K562 (cell line): Measurements from ENCODE around the gene TMC8. TPM values are rescaled to one million over a fixed set of nuclear protein-coding genes. Genes with fewer than 3 reads are reported as not detected.
A peak's percentile ranks its signal among the peaks of the same experiment; 100 is the strongest.

Experiments used
- ATF7 ChIP-seq: fragments of 450-650 bp; IDR thresholded peaks from 2 replicates; pipeline ENCODE4 v1.7.1; 2014; ENCODE audit warnings: mild to moderate bottlenecking, moderate library complexity
- CBX1 ChIP-seq: sonication (generic); IDR thresholded peaks from 2 replicates; pipeline ENCODE4 v1.6.1; 2016; ENCODE audit warnings: antibody characterized with exemption, low read depth, mild to moderate bottlenecking
- ESRRA ChIP-seq: fragments of 450-650 bp; IDR thresholded peaks from 2 replicates; pipeline ENCODE4 v1.6.1; 2014; ENCODE audit warnings: low read depth, mild to moderate bottlenecking, moderate library complexity, borderline replicate concordance
- FOS ChIP-seq: IDR thresholded peaks from 3 replicates; pipeline ENCODE4 v1.6.1; 2011; ENCODE audit not compliant: insufficient read length; ENCODE audit errors: extremely low read depth
- GMEB1 ChIP-seq: fragments of 250-450 bp; sonication (Bioruptor Pico); IDR thresholded peaks from 2 replicates; pipeline ENCODE4 v1.4.0; 2020; ENCODE audit warnings: mild to moderate bottlenecking
- POLR2AphosphoS5 ChIP-seq: IDR thresholded peaks from 2 replicates; pipeline ENCODE4 v1.6.1; 2011; ENCODE audit warnings: mild to moderate bottlenecking, low read depth, low read length, moderate library complexity; ENCODE audit not compliant: control insufficient read depth, insufficient read depth
- PRMT5 ChIP-seq: sonication (generic); formaldehyde crosslinking; IDR thresholded peaks from 2 replicates; pipeline ENCODE4 v1.5.0; 2020; ENCODE audit warnings: missing genetic modification reagents
- RBM34 ChIP-seq: fragments of 200-400 bp; formaldehyde crosslinking; IDR thresholded peaks from 2 replicates; pipeline ENCODE4 v1.6.1; 2018; ENCODE audit warnings: low read length, borderline replicate concordance; ENCODE audit not compliant: insufficient read depth
- RCOR1 ChIP-seq, 2 experiments: IDR thresholded peaks; 2 replicates each; pipeline ENCODE4 v1.6.1; 2012; ENCODE audit warnings: low read depth in 2 of 2, low read length in 2 of 2, borderline replicate concordance in 1 of 2, improper control_type of control experiment in 1 of 2
- SOX6 ChIP-seq: fragments of 450-650 bp; IDR thresholded peaks from 2 replicates; pipeline ENCODE4 v1.6.1; 2014; ENCODE audit warnings: mild to moderate bottlenecking
- THRAP3 ChIP-seq: fragments of 450-650 bp; IDR thresholded peaks from 2 replicates; pipeline ENCODE4 v1.6.1; 2016; ENCODE audit warnings: mild to moderate bottlenecking, inconsistent platforms, borderline replicate concordance
- TSC22D4 ChIP-seq: fragments of 450-650 bp; IDR thresholded peaks from 2 replicates; pipeline ENCODE4 v1.6.1; 2016; ENCODE audit warnings: missing genetic modification characterization, missing biosample characterization, control low read depth
- ZBTB17 ChIP-seq: fragments of 450-650 bp; formaldehyde crosslinking; IDR thresholded peaks from 2 replicates; pipeline ENCODE4 v1.4.0; 2020; ENCODE audit warnings: mild to moderate bottlenecking
- ZNF436 ChIP-seq: fragments of 250-450, 450-650 bp; sonication (Bioruptor Pico); formaldehyde crosslinking; IDR thresholded peaks from 2 replicates; pipeline ENCODE4 v1.7.0; 2020; ENCODE audit warnings: mild to moderate bottlenecking
- ZNF740 ChIP-seq, 3 experiments: fragments of 200-800 bp in 1 of 3; sonication (Bioruptor generic) in 1 of 3; sonication (generic) in 1 of 3; formaldehyde crosslinking in 1 of 3; IDR thresholded peaks; 2 replicates each; pipeline versions ENCODE4 v1.6.1 to v1.8.0; 2016 to 2022; ENCODE audit warnings: mild to moderate bottlenecking in 2 of 3, missing compliant biosample characterization in 2 of 3, missing genetic modification characterization in 2 of 3, missing genetic modification reagents in 1 of 3
- ZNF785 ChIP-seq: fragments of 250-450 bp; sonication (Bioruptor Pico); IDR thresholded peaks from 2 replicates; pipeline ENCODE4 v1.4.0; 2020; ENCODE audit warnings: mild to moderate bottlenecking
- polyA plus RNA-seq, 8 experiments: library from polyadenylated mRNA; depleted of rRNA in 4 of 8; stranded (reverse) in 5 of 8; unstranded in 3 of 8; fragments of >200 nt; fragmentation: Nextera tagmentation in 2 of 8; fragmentation: Illumina TruSeq in 1 of 8; extraction: Ambion mirVana in 2 of 8; extraction: Trizol in 1 of 8; gene quantifications; 2 replicates each; pipeline versions ENCODE4 v1.2.1 to v1.2.3, GENCODE V29; 2011 to 2014; ENCODE audit warnings: inconsistent platforms in 1 of 8, missing spikeins in 1 of 8
- total RNA-seq, 7 experiments: library from RNA; depleted of rRNA in 6 of 7; stranded (reverse); fragments of >200 nt in 6 of 7; fragmentation: Illumina TruSeq in 2 of 7; extraction: Trizol in 2 of 7; gene quantifications; 2 replicates each; pipeline versions ENCODE4 v1.2.1 to v1.2.3, GENCODE V29; 2011 to 2021; ENCODE audit warnings: low replicate concordance in 1 of 7
- TF ChIP-seq, protein P1 (sequence below), 2 experiments: fragments of 450-650 bp in 1 of 2; IDR thresholded peaks; 2 replicates each; pipeline ENCODE4 v1.6.1; 2011 to 2017; ENCODE audit warnings: low read depth in 2 of 2, antibody characterized with exemption in 1 of 2, borderline replicate concordance in 1 of 2, low read length in 1 of 2, mild to moderate bottlenecking in 1 of 2, mixed read lengths in 1 of 2; ENCODE audit not compliant: control insufficient read depth in 1 of 2
- TF ChIP-seq, protein P2 (sequence below): sonication (generic); formaldehyde crosslinking; IDR thresholded peaks from 2 replicates; pipeline ENCODE4 v1.8.0; 2023; ENCODE audit warnings: mild to moderate bottlenecking, missing genetic modification reagents

The TMC8 gene
- total and polyA plus RNA-seq, 9 of the 15 experiments (the other 6 are each of a cell fraction or from before 2014, with no cell fraction given) = 0.13 to 10.9 (median 2.8) TPM

DNA sequence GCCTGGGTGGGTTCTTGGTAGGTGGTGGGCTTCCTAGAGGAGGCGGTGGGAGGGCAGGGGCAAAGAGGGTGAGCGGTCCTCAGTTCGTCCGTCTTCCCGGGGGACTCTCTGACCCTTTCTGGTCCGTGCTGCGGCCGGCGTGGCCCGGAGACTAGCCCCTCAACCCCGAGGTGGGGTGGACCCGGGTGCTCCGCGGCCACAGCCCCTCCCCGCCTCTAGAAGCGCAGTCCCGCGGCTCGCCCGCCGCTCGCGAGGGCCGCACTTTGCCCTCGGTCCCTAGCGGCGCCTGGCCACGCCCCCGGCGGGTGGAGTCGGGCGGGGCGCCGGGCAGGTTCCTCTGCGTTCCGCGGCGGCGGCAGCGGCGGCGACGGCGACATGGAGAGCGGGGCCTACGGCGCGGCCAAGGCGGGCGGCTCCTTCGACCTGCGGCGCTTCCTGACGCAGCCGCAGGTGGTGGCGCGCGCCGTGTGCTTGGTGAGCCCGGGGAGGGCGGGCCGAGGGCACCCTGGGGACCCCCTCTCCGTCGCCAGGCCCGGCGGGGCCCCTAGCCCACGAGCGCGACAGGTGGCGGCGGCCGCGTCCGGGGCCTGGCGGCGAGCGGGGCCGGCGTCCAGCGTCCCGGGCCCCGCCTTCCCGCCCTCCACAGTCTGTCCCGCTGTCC is 37.8 kb downstream of the TMC8 start, which contains the start of gene SYNGR2 (continued):
- TF ChIP-seq ZBTB17 (0 out of 2 replicates have a peak, but pooled peaks have one; percentile 65), RCOR1 (IDR thresholded peaks at IDR 0.05; ENCODE audit: borderline replicate concordance in 1 of 2, low read depth in 2 of 2, low read length in 2 of 2) (peak in 1 of 2 experiments; percentile 20; a peak in 1 of 4 replicates), ESRRA (peak; percentile 42), ZNF785 (no peak), SOX6 (peak; percentile 50), ATF7 (peak; percentile 46; the same call in 1 of the 2 replicates), POLR2AphosphoS5 (0 out of 2 replicates have a peak, but pooled peaks have one; percentile 51), PRMT5 (no peak), RBM34 (no peak), THRAP3 (no peak), ZNF740 (CRISPR knock-in tag; IDR thresholded peaks at IDR 0.05) (peak; percentile 74), ZNF740 (tag; IDR thresholded peaks at IDR 0.05) (no peak), FOS (no peak), GMEB1 (CRISPR knock-in tag) (peak; percentile 67; the same call in 1 of the 2 replicates), TSC22D4 (tag) (no peak), ZNF436 (CRISPR knock-in tag) (0 out of 2 replicates have a peak, but pooled peaks have one; percentile 8), CBX1 (0 out of 2 replicates have a peak, but pooled peaks have one; percentile 50)
- TF ChIP-seq, protein P1, sequence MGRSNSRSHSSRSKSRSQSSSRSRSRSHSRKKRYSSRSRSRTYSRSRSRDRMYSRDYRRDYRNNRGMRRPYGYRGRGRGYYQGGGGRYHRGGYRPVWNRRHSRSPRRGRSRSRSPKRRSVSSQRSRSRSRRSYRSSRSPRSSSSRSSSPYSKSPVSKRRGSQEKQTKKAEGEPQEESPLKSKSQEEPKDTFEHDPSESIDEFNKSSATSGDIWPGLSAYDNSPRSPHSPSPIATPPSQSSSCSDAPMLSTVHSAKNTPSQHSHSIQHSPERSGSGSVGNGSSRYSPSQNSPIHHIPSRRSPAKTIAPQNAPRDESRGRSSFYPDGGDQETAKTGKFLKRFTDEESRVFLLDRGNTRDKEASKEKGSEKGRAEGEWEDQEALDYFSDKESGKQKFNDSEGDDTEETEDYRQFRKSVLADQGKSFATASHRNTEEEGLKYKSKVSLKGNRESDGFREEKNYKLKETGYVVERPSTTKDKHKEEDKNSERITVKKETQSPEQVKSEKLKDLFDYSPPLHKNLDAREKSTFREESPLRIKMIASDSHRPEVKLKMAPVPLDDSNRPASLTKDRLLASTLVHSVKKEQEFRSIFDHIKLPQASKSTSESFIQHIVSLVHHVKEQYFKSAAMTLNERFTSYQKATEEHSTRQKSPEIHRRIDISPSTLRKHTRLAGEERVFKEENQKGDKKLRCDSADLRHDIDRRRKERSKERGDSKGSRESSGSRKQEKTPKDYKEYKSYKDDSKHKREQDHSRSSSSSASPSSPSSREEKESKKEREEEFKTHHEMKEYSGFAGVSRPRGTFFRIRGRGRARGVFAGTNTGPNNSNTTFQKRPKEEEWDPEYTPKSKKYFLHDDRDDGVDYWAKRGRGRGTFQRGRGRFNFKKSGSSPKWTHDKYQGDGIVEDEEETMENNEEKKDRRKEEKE (IDR thresholded peaks at IDR 0.05; ENCODE audit: borderline replicate concordance in 1 of 2, control insufficient read depth in 1 of 2, low read depth in 2 of 2, low read length in 1 of 2) = 0 out of 4 replicates have a peak, but pooled peaks of 1 of the 2 experiments have one; percentile 29
- TF ChIP-seq, protein P2, sequence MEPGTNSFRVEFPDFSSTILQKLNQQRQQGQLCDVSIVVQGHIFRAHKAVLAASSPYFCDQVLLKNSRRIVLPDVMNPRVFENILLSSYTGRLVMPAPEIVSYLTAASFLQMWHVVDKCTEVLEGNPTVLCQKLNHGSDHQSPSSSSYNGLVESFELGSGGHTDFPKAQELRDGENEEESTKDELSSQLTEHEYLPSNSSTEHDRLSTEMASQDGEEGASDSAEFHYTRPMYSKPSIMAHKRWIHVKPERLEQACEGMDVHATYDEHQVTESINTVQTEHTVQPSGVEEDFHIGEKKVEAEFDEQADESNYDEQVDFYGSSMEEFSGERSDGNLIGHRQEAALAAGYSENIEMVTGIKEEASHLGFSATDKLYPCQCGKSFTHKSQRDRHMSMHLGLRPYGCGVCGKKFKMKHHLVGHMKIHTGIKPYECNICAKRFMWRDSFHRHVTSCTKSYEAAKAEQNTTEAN (CRISPR knock-in tag) = 0 out of 2 replicates have a peak, but pooled peaks have one; percentile 25
